Measurements from ENCODE around the gene ETFB. TPM values are rescaled to one million over a fixed set of nuclear protein-coding genes. Genes with fewer than 3 reads are reported as not detected.

The ETFB gene
- total RNA-seq, 1 donor from 2014 or later: 55.1 TPM

- Mint-ChIP-seq H3K9me3 (ENCODE audit: unreplicated experiment) (no peaks in the 10 kb centered on the region), H3K4me3 (ENCODE audit: unreplicated experiment) (peak within 1 kb of the TSS; percentile 82), H3K36me3 (ENCODE audit: low read depth, unreplicated experiment) (peaks cover 17% of the 10 kb centered on the region), H3K27ac (ENCODE audit: unreplicated experiment) (peak within 1 kb of the TSS; percentile 87), H3K4me1 (ENCODE audit: unreplicated experiment) (peaks cover 23% of the 10 kb centered on the region), H3K27me3 (ENCODE audit: unreplicated experiment) (peaks cover 15% of the 10 kb centered on the region)
- no peak for DNase-seq (ENCODE audit: low spot score)
- TF ChIP-seq CTCF (IDR thresholded peaks at IDR 0.05; ENCODE audit: unreplicated experiment): no peak
These were observed 24.1 kb downstream of the ETFB start, which contains the start of gene VSIG10L for GRCh38 chr19:51341976-51342580. Gene VSIG10L (minus strand): TSS chr19:51342139. CDS start chr19:51342124, 15 bp downstream.

GRCh38 chr19:51341066-51341465, 25.1 kb downstream of the ETFB start:
- no peak for TF ChIP-seq CTCF (IDR thresholded peaks at IDR 0.05; ENCODE audit: unreplicated experiment)
- Mint-ChIP-seq H3K27ac (ENCODE audit: unreplicated experiment) (peak overlapping the region; percentile 87), H3K4me1 (ENCODE audit: unreplicated experiment) (peaks cover 23% of the 10 kb centered on the region), H3K9me3 (ENCODE audit: unreplicated experiment) (no peaks in the 10 kb centered on the region), H3K27me3 (ENCODE audit: unreplicated experiment) (peaks cover 17% of the 10 kb centered on the region), H3K4me3 (ENCODE audit: unreplicated experiment) (no peak overlapping the region), H3K36me3 (ENCODE audit: low read depth, unreplicated experiment) (peaks cover 17% of the 10 kb centered on the region)
- no peak for DNase-seq (ENCODE audit: low spot score)

GRCh38 chr19:51339687-51340656, 26.2 kb downstream of the ETFB start:
- peaks cover 17% of the 10 kb centered on the region for H3K27me3 Mint-ChIP-seq (ENCODE audit: unreplicated experiment)
- H3K36me3 Mint-ChIP-seq (ENCODE audit: low read depth, unreplicated experiment): peaks cover 17% of the 10 kb centered on the region
- peak overlapping the region; percentile 92 for H3K27ac Mint-ChIP-seq (ENCODE audit: unreplicated experiment)
- peak; percentile 64 for TF ChIP-seq CTCF (IDR thresholded peaks at IDR 0.05; ENCODE audit: unreplicated experiment)
- peak overlapping the region; percentile 97 for H3K4me3 Mint-ChIP-seq (ENCODE audit: unreplicated experiment)
- DNase-seq (ENCODE audit: low spot score): peak; percentile 99
- H3K9me3 Mint-ChIP-seq (ENCODE audit: unreplicated experiment): no peaks in the 10 kb centered on the region
- H3K4me1 Mint-ChIP-seq (ENCODE audit: unreplicated experiment): peaks cover 23% of the 10 kb centered on the region

GRCh38 chr19:51339313-51339686, 26.9 kb downstream of the ETFB start:
- H3K9me3 Mint-ChIP-seq (ENCODE audit: unreplicated experiment): no peaks in the 10 kb centered on the region
- H3K36me3 Mint-ChIP-seq (ENCODE audit: low read depth, unreplicated experiment): peaks cover 17% of the 10 kb centered on the region
- H3K27ac Mint-ChIP-seq (ENCODE audit: unreplicated experiment): peak overlapping the region; percentile 92
- H3K27me3 Mint-ChIP-seq (ENCODE audit: unreplicated experiment): peaks cover 17% of the 10 kb centered on the region
- H3K4me1 Mint-ChIP-seq (ENCODE audit: unreplicated experiment): peaks cover 28% of the 10 kb centered on the region
- peak overlapping the region; percentile 97 for H3K4me3 Mint-ChIP-seq (ENCODE audit: unreplicated experiment)
- no peak for TF ChIP-seq CTCF (IDR thresholded peaks at IDR 0.05; ENCODE audit: unreplicated experiment)
- no peak for DNase-seq (ENCODE audit: low spot score)

Data from endothelial cell (in vitro differentiated cells).